VCaP (cell line): Measurements from ENCODE around the gene SF1.
A peak's percentile ranks its signal among the peaks of the same experiment; 100 is the strongest.

Experiments used
- H3K27ac ChIP-seq: fragments of 450-650 bp; 2 replicates; pipeline ENCODE4 v1.5.1; 2017
- CTCF ChIP-seq: fragments of 450-650 bp; conservative IDR thresholded peaks from 2 replicates; pipeline ENCODE4 v1.5.1; 2017; ENCODE audit warnings: mild to moderate bottlenecking, moderate library complexity

SF1 gene

DNA sequence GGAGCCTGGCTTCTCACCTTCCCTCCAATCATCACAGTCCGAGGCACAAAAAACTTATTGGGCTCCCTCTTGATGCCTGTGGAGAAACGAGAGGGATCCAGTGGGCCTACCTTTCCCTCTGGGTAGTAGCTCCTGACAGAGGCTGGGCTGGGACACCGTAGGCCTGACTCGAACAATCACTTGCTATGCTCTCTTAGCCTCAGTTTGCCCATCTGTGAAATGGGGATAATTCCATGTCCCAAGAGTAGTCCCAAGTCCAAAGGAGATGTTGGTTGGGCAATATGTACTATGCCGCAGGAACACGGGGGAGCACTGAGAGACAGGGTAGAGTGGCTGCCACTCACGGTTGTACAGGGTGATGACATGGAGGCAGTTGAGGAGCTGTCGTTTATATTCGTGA is 26.8 kb downstream of the SF1 start:
- no peak overlapping the region for H3K27ac ChIP-seq
- TF ChIP-seq CTCF = no peak

DNA sequence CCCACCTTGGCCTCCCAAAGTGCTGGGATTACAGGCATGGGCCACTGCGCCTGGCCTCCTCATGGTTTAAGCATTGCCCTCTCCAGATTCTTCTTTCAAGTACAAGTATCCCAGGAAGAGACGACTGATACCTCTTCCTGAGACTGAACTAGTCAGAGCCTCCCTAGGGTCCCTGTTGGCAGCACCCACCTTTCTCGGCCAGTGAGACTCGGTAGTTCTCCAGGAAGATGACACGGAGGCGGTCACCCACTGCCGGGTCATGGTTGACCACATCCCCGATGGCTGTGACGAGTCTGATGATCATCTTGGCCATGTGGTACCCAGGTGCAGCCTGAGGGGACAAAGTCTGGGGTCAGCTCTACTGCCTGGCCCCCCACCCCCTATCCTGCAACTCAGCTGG is 27.2 kb downstream of the SF1 start:
- no peak for TF ChIP-seq CTCF
- no peak overlapping the region for H3K27ac ChIP-seq

DNA sequence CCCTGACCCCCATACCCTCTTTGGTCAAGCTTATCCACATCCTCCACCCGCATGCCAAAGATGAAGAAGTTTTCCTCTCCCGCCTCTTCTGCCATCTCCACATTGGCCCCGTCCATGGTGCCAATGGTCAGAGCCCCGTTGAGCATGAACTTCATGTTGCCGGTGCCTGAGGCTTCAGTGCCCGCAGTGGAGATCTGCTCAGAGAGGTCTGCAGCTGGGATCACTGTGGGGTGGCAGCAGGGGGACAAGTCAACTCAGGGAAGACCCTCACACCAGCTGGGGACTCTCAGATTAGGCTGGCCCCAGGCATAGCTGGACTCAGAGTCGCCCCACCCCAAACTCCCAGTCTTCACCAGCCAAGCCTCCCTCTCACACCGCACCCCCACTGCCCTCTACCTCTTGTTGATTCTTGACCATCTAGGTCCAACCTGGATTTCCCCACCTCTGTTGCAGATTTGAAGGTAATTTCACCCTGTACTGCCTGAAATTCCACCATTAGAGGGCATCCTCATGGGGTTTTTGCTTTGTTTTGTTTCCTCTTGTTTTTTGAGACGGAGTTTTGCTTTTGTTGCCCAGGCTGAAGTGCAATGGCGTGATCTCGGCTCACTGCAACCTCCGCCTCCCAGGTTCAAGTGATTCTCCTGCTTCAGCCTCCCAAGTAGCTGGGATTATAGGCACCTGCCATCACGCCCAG is 27.8 kb downstream of the SF1 start:
- no peak overlapping the region for H3K27ac ChIP-seq
- peak; percentile 33 for TF ChIP-seq CTCF

- no peak for TF ChIP-seq CTCF
- H3K27ac ChIP-seq = no peak overlapping the region
Observed at GRCh38 chr11:64747961-64748665, 30.2 kb downstream of the SF1 start.

DNA sequence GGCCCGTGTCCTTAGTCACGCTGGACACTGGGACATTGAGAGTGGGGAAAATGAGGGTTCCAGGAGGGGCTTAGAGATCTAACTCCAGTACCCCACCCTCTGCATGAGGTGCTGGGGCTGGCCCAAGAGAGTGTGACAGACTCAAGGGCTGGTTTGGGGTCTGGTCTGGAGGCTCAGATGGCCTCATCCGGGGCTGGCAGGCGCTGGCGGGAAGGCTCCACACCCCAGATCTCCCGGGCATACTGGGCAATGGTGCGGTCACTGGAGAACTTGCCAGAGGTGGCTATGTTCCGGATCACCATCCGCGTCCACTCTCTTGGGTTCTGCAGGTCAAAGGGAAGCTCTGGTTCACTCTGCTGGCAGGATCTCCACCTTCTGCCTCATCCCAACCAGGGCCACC is 31.9 kb downstream of the SF1 start:
- no peak overlapping the region for H3K27ac ChIP-seq
- no peak for TF ChIP-seq CTCF

- TF ChIP-seq CTCF = no peak
- H3K27ac ChIP-seq = peak overlapping the region; percentile 59; the same call in 1 of the 2 replicates
Observed at GRCh38 chr11:64745521-64746328, 32.6 kb downstream of the SF1 start.

DNA sequence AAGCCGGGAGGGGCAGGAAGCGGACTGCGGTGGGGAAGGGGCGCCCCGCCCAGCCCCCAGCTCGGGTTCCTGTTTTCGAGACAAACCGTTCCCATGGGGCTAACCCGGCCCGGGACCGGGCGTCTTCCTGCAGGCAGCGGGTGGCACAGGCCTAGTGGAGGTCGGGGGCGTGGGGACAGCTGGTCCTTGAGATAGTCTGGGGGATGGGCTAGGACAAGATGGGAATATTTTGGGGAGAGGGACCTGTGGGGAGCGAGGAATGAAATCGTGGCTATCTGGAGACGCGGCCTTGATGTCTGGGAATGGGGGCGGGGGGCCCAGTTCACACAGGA is 33.2 kb downstream of the SF1 start:
- no peak for TF ChIP-seq CTCF
- H3K27ac ChIP-seq = peak overlapping the region; percentile 59; the same call in 1 of the 2 replicates
